ENCODE results near the gene AGPAT3. TPM values are rescaled to one million over a fixed set of nuclear protein-coding genes. Genes with fewer than 3 reads are reported as not detected.

The AGPAT3 gene
- total and polyA plus RNA-seq, 2 donors (not counting 3 experiments of a cell fraction or from before 2014, with no cell fraction given): 39.9 to 76.7 TPM

Small RNA genes within 50 kb of the gene (small RNA-seq; reads per million reads assigned to genes)
- gene RNU6-1150P (ENCODE audit: insufficient read depth, insufficient read length, low read depth, low replicate concordance): not detected
- not detected for gene RNU6-859P (ENCODE audit: insufficient read depth, insufficient read length, low read depth, low replicate concordance)

Other genes with a start within 250 kb of the AGPAT3 start
- gene HSF2BP, start 205.7 kb upstream of the AGPAT3 start, total RNA-seq: 0.55 and 0.67 TPM in 2 replicates
- 0.37 and 0.41 TPM in 2 replicates for gene HSF2BP, start 205.7 kb upstream of the AGPAT3 start, polyA plus RNA-seq
- gene RRP1B, start 205.7 kb upstream of the AGPAT3 start, total RNA-seq: 39.9 and 40.1 TPM in 2 replicates
- gene RRP1B, start 205.7 kb upstream of the AGPAT3 start, polyA plus RNA-seq: 11.6 and 13.0 TPM in 2 replicates
- 59.1 and 60.2 TPM in 2 replicates for gene PDXK, start 146.1 kb upstream of the AGPAT3 start, total RNA-seq
- 44.2 and 47.5 TPM in 2 replicates for gene PDXK, start 146.1 kb upstream of the AGPAT3 start, polyA plus RNA-seq
- gene CSTB, start 88.9 kb upstream of the AGPAT3 start, total RNA-seq: 65.8 and 69.2 TPM in 2 replicates
- gene CSTB, start 88.9 kb upstream of the AGPAT3 start, polyA plus RNA-seq: 83.7 and 109 TPM in 2 replicates
- 35.0 and 36.3 TPM in 2 replicates for gene RRP1, start 75.6 kb upstream of the AGPAT3 start, total RNA-seq
- gene RRP1, start 75.6 kb upstream of the AGPAT3 start, polyA plus RNA-seq: 11.2 and 15.2 TPM in 2 replicates
- gene TRAPPC10, start 147.1 kb downstream of the AGPAT3 start, total RNA-seq: 33.6 and 44.4 TPM in 2 replicates
- 21.5 and 21.7 TPM in 2 replicates for gene TRAPPC10, start 147.1 kb downstream of the AGPAT3 start, polyA plus RNA-seq
- gene PWP2, start 242.2 kb downstream of the AGPAT3 start, total RNA-seq: 7.2 and 31.8 TPM in 2 replicates
- 3.4 and 5.1 TPM in 2 replicates for gene PWP2, start 242.2 kb downstream of the AGPAT3 start, polyA plus RNA-seq